ENCODE data around the gene CHI3L1. TPM values are rescaled to one million over a fixed set of nuclear protein-coding genes. Genes with fewer than 3 reads are reported as not detected.

Gene CHI3L1
- total and polyA plus RNA-seq, 10 donors, result 2.7 to 41.2 (median 15.5) TPM

- no peak overlapping the region for H3K4me3 ChIP-seq
- H3K9me3 ChIP-seq, result peaks cover 0 to 6% (median 0%) of the 10 kb centered on the region in 8 donors
- no peak for DNase-seq
- WGBS, 5 donors, result 80 to 96% (median 92%) methylated on average over 7 of the region's 7 CpGs
- peaks cover 0 to 29% (median 0%) of the 10 kb centered on the region in 7 donors for H3K27me3 ChIP-seq (replicated peaks in 1 of 7)
- H3K4me1 ChIP-seq, result peaks cover 0 to 17% (median 3%) of the 10 kb centered on the region in 6 donors
- H3K27ac ChIP-seq, result no peak overlapping the region
- no peak for TF ChIP-seq CTCF (IDR thresholded peaks at IDR 0.05 in 8 of 11, conservative IDR thresholded peaks at IDR 0.05 in 3 of 11)
- TF ChIP-seq POLR2A (IDR thresholded peaks at IDR 0.05), result no peak
- no peak for TF ChIP-seq POLR2AphosphoS5 (IDR thresholded peaks at IDR 0.05)
- no peaks in the 10 kb centered on the region for H3K36me3 ChIP-seq
- intact Hi-C loops (cut with DNase I; ENCODE audit: low total_unique reads), result no loop called here
Measured at GRCh38 chr1:203146537-203146936, 40.0 kb downstream of the CHI3L1 start.

DNA sequence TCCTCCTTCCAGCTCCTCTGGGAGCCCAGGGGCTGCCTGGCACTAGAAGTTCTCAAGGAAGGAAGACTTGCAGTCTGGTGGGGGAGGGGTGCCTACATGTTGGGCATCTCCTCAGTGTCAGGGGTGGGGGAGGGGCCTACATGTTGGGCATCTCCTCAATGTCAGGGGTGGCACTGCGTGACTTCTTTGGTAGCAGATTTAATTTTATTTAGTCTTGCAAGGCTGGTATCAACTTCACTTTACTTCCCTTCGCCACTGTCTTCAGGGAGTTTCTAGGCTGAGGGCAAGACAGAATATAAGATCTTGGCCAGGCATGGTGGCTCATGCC is 40.5 kb downstream of the CHI3L1 start:
- no peaks in the 10 kb centered on the region for H3K36me3 ChIP-seq
- DNase-seq, result no peak
- H3K4me3 ChIP-seq, result no peak overlapping the region
- H3K27ac ChIP-seq, result no peak overlapping the region
- peaks cover 0 to 28% (median 0%) of the 10 kb centered on the region in 7 donors for H3K27me3 ChIP-seq (replicated peaks in 1 of 7)
- TF ChIP-seq CTCF (IDR thresholded peaks at IDR 0.05 in 8 of 11, conservative IDR thresholded peaks at IDR 0.05 in 3 of 11), result no peak
- no peak for TF ChIP-seq POLR2A (IDR thresholded peaks at IDR 0.05)
- no peak for TF ChIP-seq POLR2AphosphoS5 (IDR thresholded peaks at IDR 0.05)
- H3K4me1 ChIP-seq, result peaks cover 0 to 12% (median under 1%) of the 10 kb centered on the region in 6 donors
- intact Hi-C loops (cut with DNase I; ENCODE audit: low total_unique reads), result no loop called here
- H3K9me3 ChIP-seq, result peaks cover 0 to 6% (median 0%) of the 10 kb centered on the region in 8 donors
- WGBS, 5 donors, result 87 to 96% (median 94%) methylated on average over 2 of the region's 2 CpGs

- H3K36me3 ChIP-seq, result no peaks in the 10 kb centered on the region
- H3K4me1 ChIP-seq, result peaks cover 0 to 12% (median 0%) of the 10 kb centered on the region in 6 donors
- no peak for DNase-seq
- H3K9me3 ChIP-seq, result peaks cover 0 to 6% (median 0%) of the 10 kb centered on the region in 8 donors
- H3K27ac ChIP-seq, result no peak overlapping the region
- WGBS, 5 donors, result 76 to 87% (median 76%) methylated on average over 13 of the region's 13 CpGs
- H3K27me3 ChIP-seq (replicated peaks in 1 of 7), result peaks cover 0 to 28% (median 0%) of the 10 kb centered on the region in 7 donors
- H3K4me3 ChIP-seq, result no peak overlapping the region
- no peak for TF ChIP-seq POLR2A (IDR thresholded peaks at IDR 0.05)
- intact Hi-C loops (cut with DNase I; ENCODE audit: low total_unique reads), result no loop called here
Measured at GRCh38 chr1:203145321-203146041, 41.0 kb downstream of the CHI3L1 start.

- Histone ChIP-seq H3K4me1 (peaks cover 0 to 5% (median 0%) of the 10 kb centered on the region in 6 donors), H3K4me3 (no peak overlapping the region), H3K9me3 (peaks cover 0 to 6% (median 0%) of the 10 kb centered on the region in 8 donors), H3K36me3 (no peaks in the 10 kb centered on the region), H3K27ac (no peak overlapping the region), H3K27me3 (replicated peaks in 1 of 7) (peaks cover 0 to 30% (median 0%) of the 10 kb centered on the region in 7 donors)
- no peak for DNase-seq
- intact Hi-C loops (cut with DNase I; ENCODE audit: low total_unique reads), result no loop called here
- 58 to 85% (median 69%) methylated on average over 6 of the region's 6 CpGs for WGBS, 5 donors
- TF ChIP-seq POLR2A (IDR thresholded peaks at IDR 0.05), result no peak
- no peak for TF ChIP-seq CTCF (IDR thresholded peaks at IDR 0.05 in 8 of 11, conservative IDR thresholded peaks at IDR 0.05 in 3 of 11)
- TF ChIP-seq POLR2AphosphoS5 (IDR thresholded peaks at IDR 0.05), result no peak
Measured at GRCh38 chr1:203144661-203145060, 41.8 kb downstream of the CHI3L1 start.
